DND-41 (cell line): ENCODE results near the gene SEMA5A.

Experiments used
- EZH2 ChIP-seq: IDR thresholded peaks from 3 replicates; pipeline ENCODE4 v1.6.1; 2012; ENCODE audit warnings: borderline replicate concordance, low read depth, mild to moderate bottlenecking, moderate library complexity, low read length, inconsistent platforms; ENCODE audit not compliant: severe bottlenecking
- TF ChIP-seq, protein P1 (sequence below): IDR thresholded peaks from 2 replicates; pipeline ENCODE4 v1.5.1; 2012; ENCODE audit warnings: borderline replicate concordance, low read length, moderate library complexity, mild to moderate bottlenecking; ENCODE audit not compliant: poor library complexity, severe bottlenecking; ENCODE audit errors: extremely low read depth

DNA sequence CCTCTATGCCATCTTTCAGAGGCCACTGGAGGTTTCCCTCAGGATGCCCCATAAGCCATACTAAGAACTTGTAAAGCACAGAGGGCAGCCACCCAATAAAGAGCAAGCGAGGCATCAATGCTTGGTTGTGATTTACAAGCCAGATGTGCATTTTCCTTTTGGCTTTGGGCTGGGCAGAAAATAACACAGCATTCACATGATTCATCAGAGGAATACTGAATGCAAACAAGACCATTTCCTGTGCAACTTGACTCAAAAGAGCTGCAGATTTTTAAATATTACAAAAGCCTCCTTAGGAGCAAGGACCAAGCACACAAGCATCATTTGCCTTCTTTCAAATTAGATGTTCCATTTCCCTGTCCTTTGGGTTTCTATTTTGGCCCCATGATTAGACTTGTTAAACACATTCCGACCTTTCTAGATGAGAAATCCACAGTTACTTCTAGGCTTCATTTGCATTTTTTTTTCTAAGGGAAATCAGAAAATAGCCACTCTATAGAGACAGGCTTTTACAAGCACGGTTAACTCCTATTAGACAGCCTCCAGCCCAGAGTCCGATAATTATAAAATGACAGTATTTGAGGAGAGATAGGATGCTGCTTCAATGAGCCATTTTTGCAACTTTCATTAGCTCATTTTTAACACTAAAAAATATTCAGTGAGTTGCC, 207.8 kb downstream of the SEMA5A start:
- TF ChIP-seq, protein P1, sequence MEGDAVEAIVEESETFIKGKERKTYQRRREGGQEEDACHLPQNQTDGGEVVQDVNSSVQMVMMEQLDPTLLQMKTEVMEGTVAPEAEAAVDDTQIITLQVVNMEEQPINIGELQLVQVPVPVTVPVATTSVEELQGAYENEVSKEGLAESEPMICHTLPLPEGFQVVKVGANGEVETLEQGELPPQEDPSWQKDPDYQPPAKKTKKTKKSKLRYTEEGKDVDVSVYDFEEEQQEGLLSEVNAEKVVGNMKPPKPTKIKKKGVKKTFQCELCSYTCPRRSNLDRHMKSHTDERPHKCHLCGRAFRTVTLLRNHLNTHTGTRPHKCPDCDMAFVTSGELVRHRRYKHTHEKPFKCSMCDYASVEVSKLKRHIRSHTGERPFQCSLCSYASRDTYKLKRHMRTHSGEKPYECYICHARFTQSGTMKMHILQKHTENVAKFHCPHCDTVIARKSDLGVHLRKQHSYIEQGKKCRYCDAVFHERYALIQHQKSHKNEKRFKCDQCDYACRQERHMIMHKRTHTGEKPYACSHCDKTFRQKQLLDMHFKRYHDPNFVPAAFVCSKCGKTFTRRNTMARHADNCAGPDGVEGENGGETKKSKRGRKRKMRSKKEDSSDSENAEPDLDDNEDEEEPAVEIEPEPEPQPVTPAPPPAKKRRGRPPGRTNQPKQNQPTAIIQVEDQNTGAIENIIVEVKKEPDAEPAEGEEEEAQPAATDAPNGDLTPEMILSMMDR = no peak
- no peak for TF ChIP-seq EZH2
